Measurements from ENCODE around the gene TRDMT1.

DNA sequence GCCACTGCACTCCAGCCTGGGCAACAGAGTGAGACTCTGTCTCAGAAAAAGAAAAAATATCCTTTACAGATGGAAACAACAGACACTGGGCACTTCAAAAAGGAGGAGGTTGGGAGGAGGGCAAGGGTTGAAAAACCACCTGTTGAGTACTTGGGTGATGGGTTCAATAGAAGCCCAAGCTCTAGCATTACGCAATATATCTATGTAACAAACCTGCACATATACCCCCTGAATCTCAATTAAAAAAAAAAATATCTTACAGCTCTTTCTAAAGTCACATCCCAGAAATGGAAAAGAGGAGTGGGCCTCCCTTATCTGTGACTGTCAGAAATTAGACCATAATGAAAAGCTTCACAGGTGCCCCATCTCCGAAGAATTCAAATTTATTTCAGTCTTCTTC lies 38.6 kb upstream of the TRDMT1 start:
- TF ChIP-seq, protein P1, sequence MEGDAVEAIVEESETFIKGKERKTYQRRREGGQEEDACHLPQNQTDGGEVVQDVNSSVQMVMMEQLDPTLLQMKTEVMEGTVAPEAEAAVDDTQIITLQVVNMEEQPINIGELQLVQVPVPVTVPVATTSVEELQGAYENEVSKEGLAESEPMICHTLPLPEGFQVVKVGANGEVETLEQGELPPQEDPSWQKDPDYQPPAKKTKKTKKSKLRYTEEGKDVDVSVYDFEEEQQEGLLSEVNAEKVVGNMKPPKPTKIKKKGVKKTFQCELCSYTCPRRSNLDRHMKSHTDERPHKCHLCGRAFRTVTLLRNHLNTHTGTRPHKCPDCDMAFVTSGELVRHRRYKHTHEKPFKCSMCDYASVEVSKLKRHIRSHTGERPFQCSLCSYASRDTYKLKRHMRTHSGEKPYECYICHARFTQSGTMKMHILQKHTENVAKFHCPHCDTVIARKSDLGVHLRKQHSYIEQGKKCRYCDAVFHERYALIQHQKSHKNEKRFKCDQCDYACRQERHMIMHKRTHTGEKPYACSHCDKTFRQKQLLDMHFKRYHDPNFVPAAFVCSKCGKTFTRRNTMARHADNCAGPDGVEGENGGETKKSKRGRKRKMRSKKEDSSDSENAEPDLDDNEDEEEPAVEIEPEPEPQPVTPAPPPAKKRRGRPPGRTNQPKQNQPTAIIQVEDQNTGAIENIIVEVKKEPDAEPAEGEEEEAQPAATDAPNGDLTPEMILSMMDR (IDR thresholded peaks at IDR 0.05): no peak
- TF ChIP-seq EZH2phosphoT487 (IDR thresholded peaks at IDR 0.05) (no peak), EZH2 (IDR thresholded peaks at IDR 0.05) (no peak)

Measured in neural progenitor cell (in vitro differentiated cells).